Cardiac fibroblast (primary cell): ENCODE data around the gene GPC2.
"Not testable (repeated sequence)": the region's sequence is repeated elsewhere in the genome, so short reads cannot be mapped to it uniquely, and the experiment has no call there.

Experiments
- DNase-seq, 2 donors: peaks; one replicate each; pipeline versions ENCODE4 v3.0.0 to v3.0.0-alpha.2; 2010; ENCODE audit warnings: low read depth in 2 of 2
- H3K4me3 ChIP-seq, 2 donors: replicated peaks in 1 of 2; 1 replicate in 1 of 2; 2 replicates in 1 of 2; pipeline ENCODE4 v1.5.1; 2011; ENCODE audit warnings: low read depth in 2 of 2, low read length in 2 of 2, mild to moderate bottlenecking in 2 of 2, moderate library complexity in 1 of 2
- CTCF ChIP-seq: IDR thresholded peaks from one replicate; pipeline ENCODE4 v1.5.1; 2011; ENCODE audit warnings: low read depth, mild to moderate bottlenecking, low read length, inconsistent platforms

The GPC2 gene

GRCh38 chr7:100220586-100221230 is 43.5 kb upstream of the GPC2 start:
- no peak for DNase-seq
- H3K4me3 ChIP-seq, result no peak overlapping the region
- no peak for TF ChIP-seq CTCF

DNA sequence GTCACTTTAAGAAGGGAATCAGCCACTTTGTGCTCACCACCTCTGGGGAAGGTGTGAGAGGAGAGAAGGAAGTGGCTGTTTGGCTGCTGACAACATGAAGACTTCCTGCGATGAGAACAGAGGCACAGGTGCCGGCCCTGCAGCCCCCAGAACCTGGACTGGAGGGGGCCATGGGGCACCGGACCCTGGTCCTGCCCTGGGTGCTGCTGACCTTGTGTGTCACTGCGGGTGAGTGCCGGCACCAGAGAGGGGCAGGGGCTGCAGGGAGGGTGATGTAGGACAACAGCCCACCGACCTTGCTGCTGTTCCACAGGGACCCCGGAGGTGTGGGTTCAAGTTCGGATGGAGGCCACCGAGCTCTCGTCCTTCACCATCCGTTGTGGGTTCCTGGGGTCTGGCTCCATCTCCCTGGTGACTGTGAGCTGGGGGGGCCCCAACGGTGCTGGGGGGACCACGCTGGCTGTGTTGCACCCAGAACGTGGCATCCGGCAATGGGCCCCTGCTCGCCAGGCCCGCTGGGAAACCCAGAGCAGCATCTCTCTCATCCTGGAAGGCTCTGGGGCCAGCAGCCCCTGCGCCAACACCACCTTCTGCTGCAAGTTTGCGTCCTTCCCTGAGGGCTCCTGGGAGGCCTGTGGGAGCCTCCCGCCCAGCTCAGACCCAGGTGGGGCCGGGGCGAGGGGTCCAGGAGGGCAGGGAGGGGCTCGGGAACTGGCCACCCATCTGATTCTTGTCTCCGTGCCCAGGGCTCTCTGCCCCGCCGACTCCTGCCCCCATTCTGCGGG is 42.8 kb upstream of the GPC2 start, which contains the start of gene PVRIG:
Gene PVRIG (plus strand): TSS at position 149 of the 785 bp plus-strand sequence. CDS start 22 bp downstream, at position 171.
- not testable (repeated sequence) for DNase-seq, H3K4me3 ChIP-seq

- TF ChIP-seq CTCF, result no peak
- no peak overlapping the region for H3K4me3 ChIP-seq
- no peak for DNase-seq
Observed at GRCh38 chr7:100219271-100219737, 42.1 kb upstream of the GPC2 start.

DNA sequence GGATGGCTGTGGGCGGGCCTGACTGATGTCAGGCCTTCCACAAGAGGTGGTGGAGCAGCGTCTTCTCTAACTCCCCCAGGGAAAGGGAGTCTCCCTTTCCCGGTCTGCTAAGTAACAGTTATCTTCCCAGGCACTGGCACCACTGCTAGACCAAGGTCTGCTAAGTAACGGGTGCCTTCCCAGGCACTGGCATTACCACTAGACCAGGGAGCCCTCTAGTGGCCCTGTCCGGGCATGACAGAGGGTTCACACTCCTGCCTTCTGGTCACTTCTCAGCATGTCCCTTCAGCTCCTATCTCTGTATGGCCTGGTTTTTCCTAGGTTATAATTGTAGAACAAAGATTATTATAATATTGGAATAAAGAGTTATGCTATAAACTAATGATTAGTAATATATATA is 40.8 kb upstream of the GPC2 start:
- TF ChIP-seq CTCF, result peak; percentile 41
- H3K4me3 ChIP-seq, DNase-seq: not testable (repeated sequence)

DNA sequence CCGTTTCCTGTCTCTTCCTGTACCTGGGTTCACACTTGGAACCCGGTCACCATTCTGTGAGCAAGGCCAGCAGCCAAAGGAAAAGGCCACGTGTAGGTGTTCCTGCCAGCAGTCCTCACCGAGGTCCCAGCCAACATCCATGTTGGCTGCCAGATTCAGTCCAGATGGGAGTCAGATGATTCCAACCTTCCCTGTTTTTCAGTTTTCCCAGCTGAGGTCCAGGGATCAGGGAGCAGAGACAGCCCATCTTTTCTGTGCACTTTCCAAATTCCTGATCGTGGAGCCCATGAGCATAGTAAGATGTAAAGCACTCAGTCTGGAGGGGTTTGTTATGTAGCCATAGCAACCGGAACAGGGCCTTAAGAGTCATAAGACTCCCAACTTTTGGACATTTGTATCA is 38.7 kb upstream of the GPC2 start:
- H3K4me3 ChIP-seq, result no peak overlapping the region
- peak; percentile 35 to 47 for DNase-seq
- TF ChIP-seq CTCF, result no peak

DNA sequence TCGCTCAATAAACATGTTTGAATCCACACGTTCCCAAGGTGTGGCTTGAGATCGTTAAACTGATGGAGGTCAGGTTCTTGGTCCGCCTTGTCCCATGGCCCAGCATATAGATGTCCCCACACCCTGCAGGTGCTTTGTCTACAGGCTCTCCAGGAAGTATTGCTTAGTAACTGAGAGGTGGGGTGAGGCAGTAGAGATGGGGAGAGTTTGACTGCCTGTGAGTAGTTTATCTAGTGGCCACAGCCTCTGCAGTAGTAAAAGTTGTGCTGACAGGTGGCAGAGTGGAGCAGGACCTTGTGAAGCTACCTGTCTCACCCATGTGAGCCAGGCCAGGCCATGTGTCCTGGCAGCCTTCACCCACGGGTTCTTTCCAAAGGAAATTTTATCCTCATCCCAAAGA is 37.2 kb upstream of the GPC2 start:
- DNase-seq, H3K4me3 ChIP-seq: not testable (repeated sequence)

DNA sequence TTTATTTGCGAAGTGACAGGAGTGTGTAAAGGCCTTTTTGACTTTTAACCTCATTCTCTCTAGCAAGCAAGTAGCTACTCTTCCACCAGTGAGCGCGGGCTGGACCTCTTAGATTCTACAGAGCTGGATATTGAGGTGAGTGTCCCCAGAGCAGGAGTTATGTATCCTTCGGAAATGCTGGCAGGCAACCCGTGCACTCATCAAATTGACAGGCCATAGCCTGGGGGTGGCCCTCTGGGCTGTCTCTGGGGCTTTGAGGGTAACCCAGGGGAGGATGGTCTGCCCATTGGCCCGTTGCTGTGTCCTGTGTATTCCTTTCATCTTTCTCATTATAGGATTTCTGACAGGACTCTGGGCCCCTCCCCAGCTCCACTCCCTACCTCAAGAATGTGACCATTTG is 36.5 kb upstream of the GPC2 start:
- no peak overlapping the region for H3K4me3 ChIP-seq
- TF ChIP-seq CTCF, result no peak
- DNase-seq, result no peak
